ENCODE results near the gene DDOST.
A peak's percentile ranks its signal among the peaks of the same experiment; 100 is the strongest.

Gene DDOST

GRCh38 chr1:20633190-20634064 is 27.7 kb downstream of the DDOST start, which contains the start of gene PINK1:
Gene PINK1 (plus strand): TSS chr1:20633458. CDS start chr1:20633549, 91 bp downstream.
- Histone ChIP-seq H3K4me3 (ENCODE audit: low read depth in 1 of 2, low read length in 1 of 2) (peak within 1 kb of the TSS; percentile 95), H3K9me3 (no peaks in the 10 kb centered on the region), H3K27ac (peak within 1 kb of the TSS; percentile 99), H3K4me1 (ENCODE audit: control insufficient read depth in 1 of 2, insufficient read depth in 1 of 2, low read depth in 1 of 2, low read length in 1 of 2) (peaks cover 19 to 23% of the 10 kb centered on the region in 2 experiments), H3K36me3 (peaks cover 22% of the 10 kb centered on the region), H3K27me3 (no peaks in the 10 kb centered on the region)
- peak; percentile 99 for TF ChIP-seq CTCF (IDR thresholded peaks at IDR 0.05)

GRCh38 chr1:20632386-20632785 is 28.8 kb downstream of the DDOST start:
- TF ChIP-seq CTCF (IDR thresholded peaks at IDR 0.05), result no peak
- H3K36me3 ChIP-seq, result peaks cover 12% of the 10 kb centered on the region
- H3K4me3 ChIP-seq (ENCODE audit: low read depth in 1 of 2, low read length in 1 of 2), result no peak overlapping the region
- H3K9me3 ChIP-seq, result no peaks in the 10 kb centered on the region
- H3K27ac ChIP-seq, result no peak overlapping the region
- H3K4me1 ChIP-seq (ENCODE audit: control insufficient read depth in 1 of 2, insufficient read depth in 1 of 2, low read depth in 1 of 2, low read length in 1 of 2), result peaks cover 19 to 23% of the 10 kb centered on the region in 2 experiments
- no peaks in the 10 kb centered on the region for H3K27me3 ChIP-seq

GRCh38 chr1:20630729-20631128 is 30.4 kb downstream of the DDOST start:
- no peaks in the 10 kb centered on the region for H3K27me3 ChIP-seq
- no peak overlapping the region for H3K27ac ChIP-seq
- peaks cover 19 to 24% of the 10 kb centered on the region in 2 experiments for H3K4me1 ChIP-seq (ENCODE audit: control insufficient read depth in 1 of 2, insufficient read depth in 1 of 2, low read depth in 1 of 2, low read length in 1 of 2)
- no peak overlapping the region for H3K4me3 ChIP-seq (ENCODE audit: low read depth in 1 of 2, low read length in 1 of 2)
- no peaks in the 10 kb centered on the region for H3K36me3 ChIP-seq
- H3K9me3 ChIP-seq, result no peaks in the 10 kb centered on the region
- no peak for TF ChIP-seq CTCF (IDR thresholded peaks at IDR 0.05)

- TF ChIP-seq CTCF (IDR thresholded peaks at IDR 0.05), result no peak
- Histone ChIP-seq H3K4me1 (ENCODE audit: control insufficient read depth in 1 of 2, insufficient read depth in 1 of 2, low read depth in 1 of 2, low read length in 1 of 2) (peaks cover 0 to 7% of the 10 kb centered on the region in 2 experiments), H3K27me3 (no peaks in the 10 kb centered on the region), H3K27ac (no peak overlapping the region), H3K36me3 (peaks cover 7% of the 10 kb centered on the region), H3K4me3 (ENCODE audit: low read depth in 1 of 2, low read length in 1 of 2) (no peak overlapping the region), H3K9me3 (no peaks in the 10 kb centered on the region)
These were observed 34.6 kb downstream of the DDOST start for GRCh38 chr1:20626524-20626923.

- Histone ChIP-seq H3K4me1 (ENCODE audit: control insufficient read depth in 1 of 2, insufficient read depth in 1 of 2, low read depth in 1 of 2, low read length in 1 of 2) (peaks cover 0 to 7% of the 10 kb centered on the region in 2 experiments), H3K9me3 (no peaks in the 10 kb centered on the region)
- TF ChIP-seq CTCF (IDR thresholded peaks at IDR 0.05), result no peak
These were observed 35.1 kb downstream of the DDOST start for GRCh38 chr1:20626098-20626427.

More at GRCh38 chr1:20626098-20626427, 35.1 kb downstream of the DDOST start:
- Histone ChIP-seq H3K27ac (no peak overlapping the region), H3K27me3 (no peaks in the 10 kb centered on the region), H3K4me3 (ENCODE audit: low read depth in 1 of 2, low read length in 1 of 2) (no peak overlapping the region), H3K36me3 (peaks cover 10% of the 10 kb centered on the region)

All from neutrophil (primary cell).